NB4 (cell line): ENCODE measurements around the gene GRIK2.

Experiments
- DNase-seq: peaks from one replicate; pipeline ENCODE4 v3.0.0; 2010; ENCODE audit warnings: low read depth
- H3K4me3 ChIP-seq: one replicate; pipeline ENCODE4 v1.5.1; 2011; ENCODE audit warnings: mild to moderate bottlenecking, low read depth, low read length, moderate library complexity
- MAX ChIP-seq: IDR thresholded peaks from 2 replicates; pipeline ENCODE4 v1.6.1; 2011; ENCODE audit warnings: low read depth, low read length
- MYC ChIP-seq: IDR thresholded peaks from 2 replicates; pipeline ENCODE4 v1.6.1; 2011; ENCODE audit warnings: low read depth, low read length
- POLR2A ChIP-seq: IDR thresholded peaks from 2 replicates; pipeline ENCODE4 v1.6.1; 2011; ENCODE audit warnings: mild to moderate bottlenecking; ENCODE audit not compliant: insufficient read length; ENCODE audit errors: extremely low read depth
- TF ChIP-seq, protein P1 (sequence below): IDR thresholded peaks from one replicate; pipeline ENCODE4 v1.5.1; 2012; ENCODE audit warnings: low read depth, low read length

GRIK2 gene

GRCh38 chr6:101921829-101922450, 528.4 kb downstream of the GRIK2 start:
- DNase-seq, result no peak
- H3K4me3 ChIP-seq, result no peak overlapping the region
- TF ChIP-seq, protein P1, sequence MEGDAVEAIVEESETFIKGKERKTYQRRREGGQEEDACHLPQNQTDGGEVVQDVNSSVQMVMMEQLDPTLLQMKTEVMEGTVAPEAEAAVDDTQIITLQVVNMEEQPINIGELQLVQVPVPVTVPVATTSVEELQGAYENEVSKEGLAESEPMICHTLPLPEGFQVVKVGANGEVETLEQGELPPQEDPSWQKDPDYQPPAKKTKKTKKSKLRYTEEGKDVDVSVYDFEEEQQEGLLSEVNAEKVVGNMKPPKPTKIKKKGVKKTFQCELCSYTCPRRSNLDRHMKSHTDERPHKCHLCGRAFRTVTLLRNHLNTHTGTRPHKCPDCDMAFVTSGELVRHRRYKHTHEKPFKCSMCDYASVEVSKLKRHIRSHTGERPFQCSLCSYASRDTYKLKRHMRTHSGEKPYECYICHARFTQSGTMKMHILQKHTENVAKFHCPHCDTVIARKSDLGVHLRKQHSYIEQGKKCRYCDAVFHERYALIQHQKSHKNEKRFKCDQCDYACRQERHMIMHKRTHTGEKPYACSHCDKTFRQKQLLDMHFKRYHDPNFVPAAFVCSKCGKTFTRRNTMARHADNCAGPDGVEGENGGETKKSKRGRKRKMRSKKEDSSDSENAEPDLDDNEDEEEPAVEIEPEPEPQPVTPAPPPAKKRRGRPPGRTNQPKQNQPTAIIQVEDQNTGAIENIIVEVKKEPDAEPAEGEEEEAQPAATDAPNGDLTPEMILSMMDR, result no peak
- TF ChIP-seq POLR2A (no peak), MYC (no peak), MAX (no peak)

- no peak overlapping the region for H3K4me3 ChIP-seq
- no peak for TF ChIP-seq POLR2A
- TF ChIP-seq MYC, result no peak
- DNase-seq, result no peak
Measured at GRCh38 chr6:101926149-101926925, 532.8 kb downstream of the GRIK2 start.

DNA sequence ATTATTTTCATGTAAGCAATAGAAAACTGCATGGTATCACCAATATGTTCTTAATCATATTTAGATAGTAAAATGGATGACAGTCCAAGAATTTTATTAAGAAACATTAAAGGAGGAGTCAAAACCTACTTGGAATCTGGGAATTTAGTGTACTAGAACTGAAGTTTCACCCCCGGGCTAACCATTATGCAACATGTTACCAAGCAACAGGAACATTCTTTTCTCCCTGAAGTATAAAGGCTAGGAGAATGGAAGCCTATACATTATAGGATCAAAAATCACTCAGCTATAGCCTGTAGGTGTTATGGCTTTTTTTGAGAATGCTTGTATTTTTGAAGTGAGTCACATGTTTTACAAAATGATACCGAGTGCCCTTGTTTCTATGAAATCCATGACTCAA, 538.3 kb downstream of the GRIK2 start:
- H3K4me3 ChIP-seq, result no peak overlapping the region
- TF ChIP-seq MYC (no peak), MAX (no peak)
- DNase-seq, result no peak

GRCh38 chr6:101932704-101933103, 539.2 kb downstream of the GRIK2 start:
- no peak overlapping the region for H3K4me3 ChIP-seq
- DNase-seq, result no peak
- TF ChIP-seq, protein P1, result no peak
- TF ChIP-seq POLR2A (no peak), MAX (no peak), MYC (no peak)

- H3K4me3 ChIP-seq, result no peak overlapping the region
- DNase-seq, result no peak
- TF ChIP-seq POLR2A (no peak), MAX (no peak), MYC (no peak)
- TF ChIP-seq, protein P1, result no peak
Measured at GRCh38 chr6:101935732-101936131, 542.2 kb downstream of the GRIK2 start.

- no peak for TF ChIP-seq POLR2A
- TF ChIP-seq, protein P1, result no peak
- no peak for TF ChIP-seq MYC
- no peak for TF ChIP-seq MAX
- no peak overlapping the region for H3K4me3 ChIP-seq
- DNase-seq, result no peak
Measured at GRCh38 chr6:101936516-101936915, 543.0 kb downstream of the GRIK2 start.

GRCh38 chr6:101937108-101937507, 543.6 kb downstream of the GRIK2 start:
- H3K4me3 ChIP-seq, result no peak overlapping the region
- DNase-seq, result no peak
- no peak for TF ChIP-seq POLR2A
- TF ChIP-seq, protein P1, result no peak
- no peak for TF ChIP-seq MYC
- TF ChIP-seq MAX, result no peak
